GM21447 (cell line): ENCODE results near the gene HSP90B1.

Experiments
- ATAC-seq: cut with Tn5 transposase; IDR thresholded peaks from one replicate; pipeline ENCODE4 v1.9.1; 2021; ENCODE audit not compliant: unreplicated experiment

HSP90B1 gene

GRCh38 chr12:103969391-103969790 lies 39.2 kb downstream of the HSP90B1 start:
- ATAC-seq: no peak

- no peak for ATAC-seq
Measured at GRCh38 chr12:103973909-103974308, 43.7 kb downstream of the HSP90B1 start.

GRCh38 chr12:103975368-103975767 lies 45.2 kb downstream of the HSP90B1 start:
- no peak for ATAC-seq

GRCh38 chr12:103978384-103978982 lies 48.3 kb downstream of the HSP90B1 start:
- no peak for ATAC-seq

GRCh38 chr12:103986829-103987228 lies 56.6 kb downstream of the HSP90B1 start:
- no peak for ATAC-seq

GRCh38 chr12:103994235-103994634 lies 64.0 kb downstream of the HSP90B1 start:
- ATAC-seq: no peak

GRCh38 chr12:103996595-103996994 lies 66.4 kb downstream of the HSP90B1 start:
- no peak for ATAC-seq

- ATAC-seq: no peak
Measured at GRCh38 chr12:103997286-103997900, 67.2 kb downstream of the HSP90B1 start.
